ENCODE measurements around the gene ARHGAP6. TPM values are rescaled to one million over a fixed set of nuclear protein-coding genes. Genes with fewer than 3 reads are reported as not detected.

The ARHGAP6 gene
- total and polyA plus RNA-seq, 8 donors: 7.0 to 25.4 (median 20.5) TPM

- no peak overlapping the region for H3K27ac ChIP-seq
- H3K36me3 ChIP-seq: no peaks in the 10 kb centered on the region
- H3K4me3 ChIP-seq: no peak overlapping the region
- no peaks in the 10 kb centered on the region for H3K9me3 ChIP-seq
- DNase-seq (no peak), ATAC-seq (no peak)
- intact Hi-C loops (cut with DNase I): no loop called here
- no peak for TF ChIP-seq CTCF (IDR thresholded peaks at IDR 0.05)
- no peaks in the 10 kb centered on the region for H3K4me1 ChIP-seq
- no peaks in the 10 kb centered on the region for H3K27me3 ChIP-seq
Observed at GRCh38 chrX:11439846-11440245, 225.9 kb downstream of the ARHGAP6 start.

- no peaks in the 10 kb centered on the region for H3K4me1 ChIP-seq
- no peak for TF ChIP-seq CTCF (IDR thresholded peaks at IDR 0.05)
- DNase-seq: no peak
- H3K36me3 ChIP-seq: no peaks in the 10 kb centered on the region
- no peak overlapping the region for H3K4me3 ChIP-seq
- no peaks in the 10 kb centered on the region for H3K27me3 ChIP-seq
- no peak for ATAC-seq
- intact Hi-C loops (cut with DNase I): no loop called here
- H3K9me3 ChIP-seq: no peaks in the 10 kb centered on the region
- no peak overlapping the region for H3K27ac ChIP-seq
Observed at GRCh38 chrX:11438767-11439166, 227.0 kb downstream of the ARHGAP6 start.

GRCh38 chrX:11438380-11438723 is 227.4 kb downstream of the ARHGAP6 start:
- H3K27ac ChIP-seq: no peak overlapping the region
- no peak for DNase-seq
- intact Hi-C loops (cut with DNase I): no loop called here
- no peaks in the 10 kb centered on the region for H3K4me1 ChIP-seq
- no peaks in the 10 kb centered on the region for H3K27me3 ChIP-seq
- no peak for ATAC-seq
- H3K9me3 ChIP-seq: no peaks in the 10 kb centered on the region
- TF ChIP-seq CTCF (IDR thresholded peaks at IDR 0.05): no peak
- no peak overlapping the region for H3K4me3 ChIP-seq
- no peaks in the 10 kb centered on the region for H3K36me3 ChIP-seq

- H3K9me3 ChIP-seq: no peaks in the 10 kb centered on the region
- DNase-seq (no peak), ATAC-seq (peak; percentile 22)
- no peak overlapping the region for H3K27ac ChIP-seq
- H3K4me1 ChIP-seq: no peaks in the 10 kb centered on the region
- no peak overlapping the region for H3K4me3 ChIP-seq
- no peak for TF ChIP-seq CTCF (IDR thresholded peaks at IDR 0.05)
- intact Hi-C loops (cut with DNase I): no loop called here
- no peaks in the 10 kb centered on the region for H3K27me3 ChIP-seq
- no peaks in the 10 kb centered on the region for H3K36me3 ChIP-seq
Observed at GRCh38 chrX:11437642-11438379, 227.9 kb downstream of the ARHGAP6 start.

- H3K36me3 ChIP-seq: no peaks in the 10 kb centered on the region
- intact Hi-C loops (cut with DNase I): no loop called here
- no peaks in the 10 kb centered on the region for H3K27me3 ChIP-seq
- no peak overlapping the region for H3K4me3 ChIP-seq
- no peaks in the 10 kb centered on the region for H3K4me1 ChIP-seq
- ATAC-seq: no peak
- no peak overlapping the region for H3K27ac ChIP-seq
- no peak for TF ChIP-seq CTCF (IDR thresholded peaks at IDR 0.05)
- DNase-seq: no peak
- H3K9me3 ChIP-seq: no peaks in the 10 kb centered on the region
Observed at GRCh38 chrX:11435568-11435967, 230.2 kb downstream of the ARHGAP6 start.
